ENCODE data around the gene SP100. TPM values are rescaled to one million over a fixed set of nuclear protein-coding genes. Genes with fewer than 3 reads are reported as not detected.
"Not testable (repeated sequence)": the region's sequence is repeated elsewhere in the genome, so short reads cannot be mapped to it uniquely, and the experiment has no call there.

SP100 gene
- total RNA-seq, 1 donor from 2014 or later: 38.5 TPM

DNA sequence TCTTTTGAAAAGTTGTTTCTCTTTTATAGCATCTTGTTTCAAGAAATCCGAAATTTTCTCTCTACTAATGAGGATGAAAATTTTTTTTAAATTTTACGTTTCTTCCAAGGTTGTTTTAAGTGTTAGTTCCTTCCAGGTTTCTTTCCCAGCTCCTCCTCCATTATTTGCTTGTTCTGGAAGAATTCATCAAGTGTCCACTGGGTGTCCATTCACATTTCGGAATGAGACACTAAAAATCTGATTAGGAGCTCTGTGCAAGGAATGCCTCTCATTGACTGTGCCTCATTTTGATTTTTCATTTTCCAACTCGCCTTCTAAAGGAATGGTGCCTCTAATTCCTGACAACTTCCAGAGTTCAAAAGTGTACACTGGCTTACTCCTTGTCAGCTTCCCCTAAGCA is 6.1 kb downstream of the SP100 start:
- no peak for ATAC-seq

DNA sequence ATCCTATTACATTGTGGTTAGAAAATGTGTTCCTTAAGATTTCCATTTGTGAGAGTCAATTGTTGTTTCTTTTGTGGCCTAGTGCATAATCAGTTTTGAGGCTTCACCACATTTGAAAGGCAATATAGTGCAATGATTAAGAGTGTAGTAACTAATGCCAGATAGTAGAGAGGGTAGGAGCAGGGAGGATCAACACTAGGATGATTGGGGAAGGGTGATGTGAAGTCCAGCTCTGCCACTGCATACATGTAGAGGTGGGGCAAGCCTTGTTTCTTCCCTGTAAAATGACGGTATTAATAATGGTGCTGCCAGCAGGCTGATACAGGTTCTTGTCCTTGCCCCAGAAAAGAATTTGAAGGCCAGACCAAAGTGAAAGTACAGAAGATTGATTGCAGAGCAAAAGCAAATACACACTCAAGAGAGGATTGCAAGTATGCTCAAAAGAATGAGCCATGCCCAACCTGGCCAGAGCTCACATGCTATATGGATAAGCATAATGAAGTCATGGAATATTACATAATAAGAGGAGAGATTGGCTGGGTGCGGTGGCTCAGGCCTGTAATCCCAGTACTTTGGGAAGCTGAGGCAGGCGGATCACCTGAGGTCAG is 8.0 kb downstream of the SP100 start:
- ATAC-seq: peak; percentile 98

DNA sequence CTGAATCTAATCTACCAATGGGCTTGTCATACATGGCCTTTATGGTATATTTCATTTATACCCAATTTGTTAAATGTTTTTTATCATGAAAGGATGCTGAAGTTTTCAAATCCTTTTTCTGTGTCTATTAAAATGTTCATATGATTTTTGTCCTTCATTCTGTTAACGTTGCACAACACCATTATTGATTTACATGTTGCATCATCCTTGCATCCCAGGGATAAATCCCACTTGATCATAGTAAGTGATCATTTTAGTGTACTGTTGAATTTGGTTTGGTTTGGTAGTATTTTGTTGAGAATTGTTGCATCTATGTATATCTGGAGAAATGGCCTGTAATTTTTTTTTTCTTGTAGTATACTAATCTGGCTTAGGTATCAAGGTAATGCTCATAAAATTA is 9.4 kb downstream of the SP100 start:
- ATAC-seq: no peak

DNA sequence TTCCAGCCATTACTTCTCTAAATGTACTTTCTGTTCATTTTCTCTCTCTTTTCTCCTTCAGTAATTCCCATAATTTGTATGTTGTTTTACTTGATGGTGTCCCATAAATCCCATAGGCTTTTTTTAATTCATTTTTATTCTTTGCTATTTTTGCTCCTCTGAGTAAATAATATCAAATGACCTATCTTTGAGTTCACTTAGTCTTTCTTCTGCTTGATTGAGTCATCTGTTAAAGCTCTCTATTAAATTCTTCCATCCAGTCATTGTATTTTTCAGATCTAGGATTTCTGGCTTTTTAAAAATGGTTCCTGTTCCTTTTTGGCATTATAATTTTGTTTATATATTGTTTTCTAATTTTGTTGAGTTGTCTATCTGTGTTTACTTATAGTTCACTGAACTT is 13.5 kb downstream of the SP100 start:
- ATAC-seq: no peak

DNA sequence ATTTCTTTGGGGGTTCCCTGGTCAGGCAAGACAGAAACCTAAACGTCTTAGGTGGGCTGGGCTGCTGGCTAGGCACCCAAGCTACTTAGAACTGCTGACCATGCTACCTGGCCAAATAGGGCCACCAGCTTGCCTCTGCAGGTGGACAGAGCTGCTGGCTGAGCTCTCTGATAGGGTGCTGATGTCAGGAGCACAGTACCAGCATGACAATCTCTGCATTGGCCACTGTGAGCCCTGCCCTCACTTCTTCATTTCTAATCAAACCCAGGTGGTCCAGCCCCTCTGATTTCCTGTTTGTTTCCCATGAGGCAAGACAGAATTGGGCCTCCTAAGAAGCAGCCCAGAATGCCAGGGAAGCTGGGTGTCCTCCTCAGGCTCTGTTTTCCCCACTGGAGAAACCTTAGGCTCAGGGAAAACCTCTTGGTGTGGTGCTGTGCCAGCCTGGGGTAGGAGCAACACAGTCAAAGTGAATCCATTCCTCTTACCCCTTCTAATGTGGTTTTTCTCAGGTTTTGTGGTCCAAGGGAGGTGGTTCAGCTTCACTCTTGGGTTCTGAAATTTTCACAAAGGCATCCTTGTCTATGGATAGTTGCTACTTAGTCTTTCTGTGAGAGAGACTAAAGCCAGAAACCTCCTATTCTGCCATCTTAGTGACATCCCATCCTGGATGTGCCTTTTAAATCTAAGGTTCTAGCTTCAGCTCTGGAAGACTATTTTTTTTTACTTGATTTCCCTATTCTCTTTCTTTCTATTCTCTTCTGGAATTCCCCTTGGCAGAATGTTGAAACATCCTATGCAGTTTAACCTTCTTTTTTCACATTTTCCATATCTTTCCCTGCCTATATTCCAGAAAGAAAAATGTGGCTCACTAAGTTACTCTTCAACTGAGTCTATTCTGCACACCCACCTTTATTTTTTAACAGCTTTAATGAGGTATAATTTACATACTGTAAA is 15.2 kb downstream of the SP100 start:
- ATAC-seq: no peak

DNA sequence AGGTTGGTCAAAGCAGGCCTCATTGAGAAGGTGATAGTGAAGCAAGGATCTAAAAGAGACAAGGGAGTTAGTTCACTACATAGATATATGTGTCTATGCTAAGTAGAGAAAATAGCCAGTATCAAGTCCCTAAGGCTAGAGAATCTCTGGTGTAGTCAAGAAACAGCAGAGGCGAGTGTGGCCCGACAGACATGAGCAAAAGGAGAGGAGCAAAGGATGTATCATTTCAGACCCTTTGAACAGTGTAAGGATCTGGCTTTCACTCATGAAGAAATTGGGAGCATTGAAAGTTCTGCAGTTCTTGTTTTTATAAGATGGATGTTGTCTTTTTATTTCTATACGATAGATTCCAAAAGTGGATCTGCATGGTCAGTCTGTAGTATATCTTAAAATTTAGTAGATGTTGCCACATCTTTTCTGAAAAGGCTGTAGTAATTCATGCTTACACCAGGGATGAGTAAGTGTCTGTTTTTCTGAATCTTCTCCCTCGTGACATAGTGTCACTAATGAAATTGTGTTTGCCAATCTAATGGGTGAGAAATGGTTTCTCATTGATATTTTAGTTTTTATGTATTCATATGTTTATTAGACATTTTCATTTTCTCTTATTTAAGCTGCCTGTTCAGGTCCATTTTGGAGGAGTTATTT is 18.8 kb downstream of the SP100 start:
- ATAC-seq: no peak

DNA sequence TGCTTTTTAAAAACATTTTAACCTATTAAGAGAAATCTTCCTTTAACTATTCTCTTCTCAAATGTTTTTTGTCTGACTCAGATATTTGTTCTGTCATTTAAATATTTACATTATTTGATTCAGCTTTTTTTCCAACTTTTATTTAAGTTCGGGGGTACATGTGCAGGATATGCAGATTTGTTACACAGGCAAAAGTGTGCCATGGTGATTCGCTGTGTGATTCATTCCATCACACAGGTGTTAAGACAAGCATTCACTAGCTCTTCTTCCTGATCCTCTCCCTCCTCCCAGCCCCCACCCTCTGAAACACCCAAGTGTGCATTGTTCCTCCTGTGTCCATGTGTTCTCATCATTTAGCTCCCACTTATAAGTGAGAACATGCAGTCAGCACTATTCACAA is 19.4 kb downstream of the SP100 start:
- ATAC-seq: no peak

DNA sequence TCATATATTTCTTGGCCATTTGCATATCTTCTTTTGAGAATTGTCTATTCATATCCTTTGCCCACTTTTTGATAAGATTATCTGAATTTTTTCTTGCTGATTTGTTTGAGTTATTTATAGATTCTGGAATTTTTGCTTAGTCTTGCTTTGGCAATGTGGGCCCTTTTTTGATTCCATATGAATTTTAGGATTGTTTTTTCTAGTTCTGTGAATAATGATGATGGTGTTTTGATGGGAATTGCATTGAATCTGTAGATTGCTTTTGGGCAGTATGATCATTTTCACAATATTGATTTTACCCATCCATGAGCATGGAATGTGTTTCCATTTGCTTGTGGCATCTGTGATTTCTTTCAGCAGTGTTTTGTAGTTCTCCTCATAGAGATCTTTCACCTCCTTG is 23.1 kb downstream of the SP100 start:
- ATAC-seq: not testable (repeated sequence)

DNA sequence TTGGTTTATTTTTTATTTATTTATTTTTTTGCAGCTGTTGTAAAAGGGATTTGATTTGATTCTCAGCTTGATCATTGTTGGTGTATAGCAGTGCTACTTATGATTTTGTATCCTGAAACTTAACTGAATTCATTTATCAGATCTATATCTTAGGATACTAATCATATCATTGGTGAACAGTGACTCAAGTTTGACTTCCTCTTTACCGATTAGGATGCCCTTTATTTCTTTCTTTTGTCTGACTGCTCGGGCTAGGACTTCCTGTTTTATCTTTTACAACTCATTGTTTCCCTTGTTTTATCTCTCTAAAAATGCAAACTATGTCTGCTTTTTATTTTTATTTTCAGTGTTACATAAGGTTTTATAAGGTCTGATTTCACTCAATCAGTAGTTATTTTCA is 23.6 kb downstream of the SP100 start:
- no peak for ATAC-seq

DNA sequence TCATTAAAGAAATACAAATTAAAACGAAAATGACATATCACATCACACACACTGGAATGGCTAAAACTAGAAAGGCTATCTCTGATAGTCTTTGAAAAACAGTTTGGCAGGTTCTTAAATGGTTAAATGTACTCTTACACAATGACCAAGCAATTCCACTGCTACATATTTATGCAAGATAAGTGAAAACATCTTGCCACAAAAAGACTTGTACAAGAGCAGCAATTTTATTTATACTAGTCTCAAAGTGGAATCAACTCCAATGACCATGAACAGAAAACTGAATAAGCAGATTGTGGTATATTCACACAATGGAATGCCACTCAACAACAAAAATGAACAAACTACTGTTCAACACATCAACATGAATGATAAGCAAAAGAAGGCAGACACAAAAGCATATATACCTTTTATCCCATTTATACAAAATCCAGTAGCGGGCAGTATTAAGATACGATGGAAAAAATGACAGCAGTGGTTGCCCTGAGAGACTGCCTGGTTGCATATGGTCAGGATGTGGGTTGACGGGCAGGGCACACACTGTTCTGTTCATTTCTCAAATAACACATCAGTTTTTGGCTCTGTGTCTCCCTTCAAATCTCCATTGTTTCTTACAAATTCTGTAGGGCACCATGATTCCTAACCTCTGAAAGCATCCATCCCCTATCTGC is 25.4 kb downstream of the SP100 start:
- ATAC-seq: peak; percentile 74

DNA sequence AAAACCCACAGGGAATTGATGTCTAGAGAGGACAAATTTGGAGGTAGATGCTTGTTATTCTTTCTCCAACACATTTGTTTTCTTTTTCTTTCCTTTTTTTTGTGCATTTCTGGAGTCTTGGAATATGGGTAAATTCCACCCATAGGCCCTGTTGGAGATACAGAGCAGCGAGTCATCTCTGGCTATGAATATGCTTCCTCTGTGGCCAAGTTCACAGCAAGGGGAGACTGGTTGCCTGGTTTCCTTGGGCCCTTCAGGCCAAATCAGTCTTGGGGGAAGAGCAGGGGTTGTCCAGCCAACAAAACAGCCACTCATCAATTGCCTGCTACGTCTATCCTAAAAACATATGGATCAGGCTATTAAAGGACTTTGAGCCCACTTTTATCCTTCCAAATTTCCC is 27.5 kb downstream of the SP100 start:
- no peak for ATAC-seq

DNA sequence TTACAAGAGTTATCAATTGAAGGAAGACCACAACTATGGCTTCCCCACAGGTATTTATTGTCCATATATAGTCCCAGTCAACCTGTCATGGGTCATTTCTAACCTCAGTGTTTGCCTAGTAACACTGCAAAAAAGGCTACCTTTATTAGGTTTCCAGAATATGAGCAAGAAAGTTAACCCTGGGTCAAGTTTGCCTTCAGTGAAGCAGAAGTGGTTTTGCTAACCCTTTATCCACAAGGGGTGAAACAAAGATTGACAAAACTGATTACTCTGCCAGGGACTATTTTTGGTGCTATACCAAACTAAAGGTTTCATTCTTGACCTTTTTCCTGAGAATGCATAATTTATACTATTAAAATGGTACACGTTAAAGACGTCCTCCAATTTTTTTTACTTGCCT is 28.8 kb downstream of the SP100 start:
- no peak for ATAC-seq

DNA sequence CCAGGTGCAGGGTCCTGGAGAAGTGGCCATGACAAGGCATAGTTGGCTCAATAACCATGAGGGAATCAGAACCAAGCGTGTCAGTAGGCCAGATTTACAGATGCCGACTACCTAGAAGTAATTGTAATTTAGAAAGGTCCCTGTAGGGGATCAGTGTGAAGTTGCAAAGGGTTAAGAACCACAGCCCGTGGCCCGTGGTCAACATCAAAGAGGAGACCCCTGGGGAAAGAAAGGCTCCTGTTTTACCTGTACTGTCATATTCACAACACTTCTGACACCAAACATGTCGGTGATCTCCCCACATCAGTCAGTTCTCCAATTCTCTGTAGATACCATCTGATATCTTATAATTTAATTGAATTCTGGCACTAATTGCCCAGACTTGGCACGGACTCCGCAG is 31.0 kb downstream of the SP100 start:
- no peak for ATAC-seq

DNA sequence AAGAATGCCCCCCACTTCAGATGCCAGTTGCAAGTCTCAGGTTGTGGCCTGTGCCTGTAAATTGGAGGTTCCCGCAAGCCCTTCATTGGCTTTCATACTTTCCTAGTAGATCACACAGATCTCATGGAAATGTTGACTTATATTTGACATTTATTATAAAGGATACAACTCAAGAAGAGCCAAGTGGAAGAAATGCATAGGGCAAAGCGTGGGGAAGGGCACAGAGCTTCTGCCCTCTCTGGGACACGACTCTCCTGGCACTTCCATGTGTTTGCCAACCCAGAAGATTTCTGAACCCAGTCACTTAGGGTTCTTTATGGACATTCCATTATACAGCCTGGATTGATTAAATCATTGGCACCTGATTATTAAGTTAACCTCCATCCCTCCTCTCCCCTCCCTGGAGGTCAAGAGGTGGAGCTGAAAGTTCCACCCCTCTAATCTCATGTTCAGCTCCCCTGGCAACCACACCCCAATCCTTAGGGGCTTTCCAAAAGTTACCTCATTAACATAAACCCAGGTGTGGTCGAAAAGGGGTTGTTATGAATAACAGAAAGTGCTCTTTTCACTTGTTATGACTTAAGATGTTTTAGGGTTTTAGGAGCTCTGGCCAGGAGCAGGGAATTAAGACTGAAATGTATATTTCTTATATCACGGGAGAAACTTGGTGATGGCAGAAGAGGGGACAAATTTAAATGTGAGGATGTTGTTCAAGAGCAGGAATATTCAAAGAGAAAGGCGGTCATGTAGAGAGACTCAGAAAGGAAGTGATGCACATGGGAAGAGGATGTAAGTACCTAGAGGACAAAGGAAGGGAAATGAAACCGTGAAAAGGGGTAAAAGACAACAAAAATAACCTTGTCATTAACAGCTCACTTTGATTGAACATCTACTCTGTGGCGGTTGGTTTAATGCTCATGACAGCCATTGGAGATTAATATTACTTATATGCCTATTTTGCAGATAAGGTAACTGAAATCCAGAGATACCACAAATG is 31.8 kb downstream of the SP100 start:
- peak; percentile 46 for ATAC-seq

DNA sequence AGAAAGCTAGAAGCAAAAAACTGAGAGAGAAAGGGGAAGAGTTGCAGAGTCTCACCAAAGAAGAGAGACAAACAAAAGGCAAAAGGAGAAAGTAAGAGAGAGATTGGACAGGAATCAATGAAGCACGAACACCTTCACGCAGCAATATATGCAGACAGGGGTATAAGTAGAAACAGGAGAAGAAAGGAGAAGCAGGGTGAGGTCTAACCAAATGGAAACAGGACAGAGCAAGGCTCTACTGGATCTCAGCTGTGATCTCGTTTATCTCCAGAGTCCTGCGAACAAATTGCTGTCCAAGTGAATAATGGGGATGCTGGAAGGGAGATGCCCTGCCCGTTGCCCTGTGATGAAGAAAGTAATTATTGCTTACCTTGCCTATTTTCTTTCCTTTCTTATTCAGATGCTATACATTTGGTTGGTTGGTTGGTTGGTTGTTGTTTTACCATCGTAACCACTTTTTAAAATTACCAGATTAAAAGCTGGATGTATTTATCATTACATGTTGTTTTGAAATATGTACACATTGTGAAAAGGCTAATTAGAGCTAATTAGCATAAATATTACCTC is 34.0 kb downstream of the SP100 start:
- ATAC-seq: no peak

DNA sequence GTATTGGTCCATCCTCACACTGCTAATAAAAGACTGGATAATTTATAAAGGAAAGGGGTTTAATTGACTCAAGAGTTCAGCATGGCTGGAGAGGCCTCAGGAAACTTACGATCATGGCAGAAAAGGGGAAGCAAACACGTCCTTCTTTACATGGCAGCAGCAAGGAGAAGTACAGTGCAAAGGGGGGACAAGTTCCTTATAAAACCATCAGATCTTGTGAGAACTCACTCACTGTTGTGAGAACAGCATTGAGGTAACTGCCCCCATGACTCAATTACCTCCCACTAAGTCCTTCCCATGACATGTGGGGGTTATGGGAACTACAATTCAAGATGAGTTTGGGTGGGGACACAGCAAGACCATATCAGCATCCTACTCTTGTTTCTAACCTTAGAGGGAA is 37.0 kb downstream of the SP100 start:
- ATAC-seq: no peak

DNA sequence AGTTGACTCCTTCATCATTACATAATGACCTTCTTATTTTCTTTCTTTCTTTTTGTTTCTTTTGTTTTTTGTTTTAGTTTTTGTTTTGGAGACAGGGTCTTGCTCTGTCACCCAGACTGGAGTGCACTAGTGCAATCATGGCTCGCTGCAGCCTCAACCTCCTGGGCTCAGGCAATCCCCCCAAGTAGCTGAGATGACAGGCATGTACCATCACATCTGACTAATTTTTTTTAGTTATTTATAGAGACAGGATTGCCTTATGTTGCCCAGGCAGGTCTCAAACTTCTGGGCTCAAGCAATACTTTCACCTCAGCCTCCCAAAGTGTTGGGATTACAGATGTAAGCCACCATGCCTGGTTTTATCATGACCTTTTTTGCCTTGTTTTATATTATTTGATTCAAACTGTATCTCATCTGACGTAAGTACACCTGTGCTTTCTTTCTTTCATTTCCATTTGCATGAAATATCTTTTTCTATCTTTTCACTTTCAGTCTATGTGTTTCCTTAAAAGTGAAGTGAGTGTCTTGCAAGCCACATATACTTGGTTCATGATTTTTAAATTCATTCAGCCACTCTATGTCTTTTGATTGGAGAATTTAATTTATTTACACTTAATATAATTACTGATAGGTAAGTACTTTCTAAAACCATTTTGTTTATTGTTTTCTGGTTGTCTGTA is 39.1 kb downstream of the SP100 start:
- ATAC-seq: no peak

DNA sequence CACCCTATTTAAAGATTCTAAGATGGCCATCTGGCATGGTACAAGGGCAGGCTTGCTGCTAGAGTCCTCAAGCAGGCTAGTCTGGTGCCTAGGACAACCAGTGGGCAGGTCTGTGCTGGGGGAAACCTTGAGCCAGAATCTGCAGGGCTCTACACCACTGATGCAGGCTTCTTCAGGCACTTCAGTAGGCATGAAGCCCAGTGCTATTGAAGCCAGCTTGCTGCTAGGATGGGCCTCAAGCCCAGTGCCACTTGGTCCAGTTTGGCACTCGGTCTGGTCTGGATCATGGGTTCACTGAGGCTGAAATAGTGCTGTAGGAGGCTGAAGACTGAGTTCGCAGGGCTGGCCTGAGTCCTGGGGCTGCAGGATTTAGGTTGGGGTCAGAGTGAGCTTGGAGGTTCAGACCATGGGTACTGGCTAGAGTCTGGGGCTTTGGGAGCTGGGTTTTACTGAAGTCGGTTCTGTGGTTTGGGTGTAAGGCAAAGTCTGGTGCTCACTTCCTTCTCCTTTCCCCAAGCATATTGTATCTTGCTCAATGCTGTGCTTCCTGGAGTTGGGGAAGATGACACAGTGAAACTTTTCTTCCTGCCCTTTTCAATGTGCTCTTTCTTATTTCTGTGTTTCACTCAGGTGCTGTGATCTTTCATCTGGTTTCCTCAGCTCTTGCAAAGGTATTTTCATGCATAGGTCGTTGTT is 41.2 kb downstream of the SP100 start:
- ATAC-seq: no peak

DNA sequence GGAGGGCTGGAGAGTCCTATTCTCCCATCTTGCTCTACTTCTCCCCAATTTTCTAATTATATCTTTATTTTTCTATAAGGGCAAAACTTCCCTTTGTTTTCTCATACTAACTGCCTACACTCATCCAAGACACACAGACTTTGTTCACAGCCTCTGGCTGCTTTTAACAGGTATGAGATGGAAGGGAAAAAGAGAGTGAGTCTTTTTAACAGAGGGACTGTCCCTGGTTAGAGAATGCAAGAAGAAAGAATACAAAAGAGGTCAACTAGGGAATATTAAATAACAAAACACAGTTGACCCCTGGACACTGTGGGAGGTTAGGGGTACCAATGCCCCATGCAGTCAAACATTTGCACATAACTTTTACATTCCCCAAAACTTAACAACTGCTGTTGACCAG is 41.8 kb downstream of the SP100 start:
- ATAC-seq: no peak

DNA sequence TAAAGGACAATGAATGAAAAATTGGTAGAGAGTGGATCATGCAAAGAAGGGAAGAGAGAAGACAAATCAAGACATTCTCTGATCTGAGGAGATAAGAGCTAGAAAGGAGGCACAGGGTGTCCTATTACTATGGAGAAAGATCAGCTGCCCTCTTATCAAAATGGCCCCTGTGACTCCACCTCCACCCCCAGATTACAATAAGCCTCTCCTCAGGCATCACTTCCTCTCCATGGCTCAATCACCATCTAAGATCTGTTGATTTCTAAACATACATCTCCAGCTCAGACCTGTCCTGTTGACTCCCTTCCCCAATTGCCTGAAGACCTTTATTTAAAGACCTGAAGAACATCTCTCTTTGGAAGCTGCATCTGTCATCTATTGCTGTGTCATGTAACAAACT is 43.2 kb downstream of the SP100 start:
- no peak for ATAC-seq

Measured in esophagus mucosa (tissue), 1 donor.